WTC11 (cell line): ENCODE data around the gene GPR18. TPM values are rescaled to one million over a fixed set of nuclear protein-coding genes. Genes with fewer than 3 reads are reported as not detected.

Experiments
- ATAC-seq: fragments of 200-7000 bp; cut with Tn5 transposase; 2 replicates; pipeline ENCODE4 v1.10.0; 2021; ENCODE audit warnings: mild to moderate bottlenecking, moderate library complexity
- CTCF ChIA-PET: fragments of 300-600 bp; sonication (Branson Sonifier 250); formaldehyde crosslinking; loops from one replicate; lab custom pipeline; 2021; ENCODE audit warnings: antibody characterized with exemption; lab: Charles Lee
- POLR2A ChIA-PET: fragments of 350-600 bp; sonication (Branson Sonifier 250); formaldehyde crosslinking; loops from one replicate; lab custom pipeline; 2021; ENCODE audit warnings: antibody characterized with exemption; lab: Charles Lee
- DNase-seq: peaks from one replicate; pipeline ENCODE4 v3.0.0; 2021; ENCODE audit warnings: low spot score
- H3K27ac Mint-ChIP-seq: 2 replicates; pipeline ENCODE4 v1.8.0; 2021; ENCODE audit warnings: mixed read lengths
- H3K27me3 Mint-ChIP-seq: 2 replicates; pipeline ENCODE4 v1.8.0; 2021; ENCODE audit warnings: low read depth, mild to moderate bottlenecking, moderate library complexity, mixed read lengths
- H3K36me3 Mint-ChIP-seq: 2 replicates; pipeline ENCODE4 v1.8.0; 2021; ENCODE audit warnings: mixed read lengths
- H3K4me1 Mint-ChIP-seq: 2 replicates; pipeline ENCODE4 v1.8.0; 2022; ENCODE audit warnings: mixed read lengths
- H3K4me3 Mint-ChIP-seq: 2 replicates; pipeline ENCODE4 v1.8.0; 2021; ENCODE audit warnings: mild to moderate bottlenecking, moderate library complexity, mixed read lengths
- H3K9me3 Mint-ChIP-seq: 2 replicates; pipeline ENCODE4 v1.8.0; 2021; ENCODE audit warnings: mixed read lengths
- AR ChIP-seq: fragments of 250-450 bp; sonication (Bioruptor Pico); IDR thresholded peaks from 2 replicates; pipeline ENCODE4 v1.9.0; 2021; ENCODE audit warnings: mild to moderate bottlenecking
- CBFB ChIP-seq: sonication (generic); formaldehyde crosslinking; IDR thresholded peaks from 2 replicates; pipeline ENCODE4 v1.8.1; 2022; ENCODE audit warnings: mild to moderate bottlenecking, low read depth, missing genetic modification reagents
- CTCF ChIP-seq: fragments of 200-600 bp; IDR thresholded peaks from 2 replicates; pipeline ENCODE4 v1.8.0; 2022; ENCODE audit warnings: antibody characterized with exemption
- FOXP1 ChIP-seq: sonication (generic); formaldehyde crosslinking; IDR thresholded peaks from 2 replicates; pipeline ENCODE4 v1.8.0; 2022; ENCODE audit warnings: missing genetic modification reagents, mild to moderate bottlenecking, moderate library complexity, borderline replicate concordance
- HMGA2 ChIP-seq: fragments of 250-450 bp; sonication (Bioruptor Pico); IDR thresholded peaks from 2 replicates; pipeline ENCODE4 v1.4.0; 2021; ENCODE audit warnings: mild to moderate bottlenecking, moderate library complexity
- IRF1 ChIP-seq: sonication (generic); formaldehyde crosslinking; IDR thresholded peaks from 2 replicates; pipeline ENCODE4 v1.8.0; 2023; ENCODE audit warnings: missing genetic modification reagents
- KAT7 ChIP-seq: sonication (generic); formaldehyde crosslinking; IDR thresholded peaks from 2 replicates; pipeline ENCODE4 v1.8.1; 2023; ENCODE audit warnings: missing genetic modification reagents, mild to moderate bottlenecking, borderline replicate concordance
- MLX ChIP-seq: sonication (generic); formaldehyde crosslinking; IDR thresholded peaks from 2 replicates; pipeline ENCODE4 v1.8.1; 2023; ENCODE audit warnings: mild to moderate bottlenecking, missing genetic modification reagents, moderate library complexity
- SMAD3 ChIP-seq: sonication (generic); formaldehyde crosslinking; IDR thresholded peaks from 2 replicates; pipeline ENCODE4 v1.8.0; 2022; ENCODE audit warnings: missing genetic modification reagents, mild to moderate bottlenecking, borderline replicate concordance
- SOX15 ChIP-seq: fragments of 250-450 bp; sonication (Bioruptor Pico); IDR thresholded peaks from 2 replicates; pipeline ENCODE4 v1.9.0; 2021; ENCODE audit warnings: mild to moderate bottlenecking
- SP1 ChIP-seq: sonication (generic); formaldehyde crosslinking; conservative IDR thresholded peaks from 2 replicates; pipeline ENCODE4 v1.8.1; 2022; ENCODE audit warnings: missing genetic modification reagents
- TEAD4 ChIP-seq: sonication (generic); formaldehyde crosslinking; IDR thresholded peaks from 2 replicates; pipeline ENCODE4 v1.8.0; 2022; ENCODE audit warnings: mild to moderate bottlenecking, missing genetic modification reagents
- ZNF281 ChIP-seq: sonication (generic); formaldehyde crosslinking; IDR thresholded peaks from 2 replicates; pipeline ENCODE4 v1.8.0; 2023; ENCODE audit warnings: mild to moderate bottlenecking, missing genetic modification reagents
- ZNF416 ChIP-seq: fragments of 250-450 bp; sonication (Bioruptor Pico); IDR thresholded peaks from 2 replicates; pipeline ENCODE4 v1.9.0; 2021; ENCODE audit warnings: mild to moderate bottlenecking, inconsistent platforms
- ZNF423 ChIP-seq: fragments of 250-450 bp; sonication (Bioruptor Pico); IDR thresholded peaks from 2 replicates; pipeline ENCODE4 v2.1.2; 2022; ENCODE audit warnings: mild to moderate bottlenecking, moderate library complexity
- total RNA-seq: library from RNA; stranded (reverse); gene quantifications from 3 replicates; pipeline ENCODE4 v1.2.3, GENCODE V29; 2021
- TF ChIP-seq, protein P1 (sequence below): sonication (generic); formaldehyde crosslinking; IDR thresholded peaks from 2 replicates; pipeline ENCODE4 v1.8.0; 2022; ENCODE audit warnings: missing genetic modification reagents

Gene GPR18
- total RNA-seq, 1 experiment from 2014 or later: 0.09 TPM

DNA sequence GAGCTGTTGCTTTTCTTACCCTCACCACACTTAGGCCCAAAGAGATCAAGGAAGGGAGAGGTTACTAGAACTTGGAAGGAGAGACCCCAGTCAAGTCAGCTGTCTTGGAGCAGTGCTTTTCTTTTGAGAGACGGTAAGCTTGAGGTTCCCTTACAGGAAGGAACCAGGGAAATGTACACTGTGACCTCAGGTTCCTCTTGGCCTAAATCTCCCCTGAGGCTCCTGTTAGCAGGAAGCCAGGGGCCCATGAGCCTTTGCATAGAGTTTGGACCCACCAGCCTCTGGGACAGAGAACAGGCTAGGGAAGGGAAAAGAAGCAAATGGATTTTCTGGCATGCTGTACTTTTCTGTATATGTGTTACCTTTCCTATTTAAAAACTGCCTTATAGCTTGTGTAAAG lies 5.9 kb upstream of the GPR18 start:
- Mint-ChIP-seq H3K36me3 (no peaks in the 10 kb centered on the region), H3K9me3 (no peaks in the 10 kb centered on the region), H3K4me3 (no peak overlapping the region), H3K27me3 (no peaks in the 10 kb centered on the region), H3K27ac (peak overlapping the region; percentile 73; the same call in 1 of the 2 replicates), H3K4me1 (peaks cover 12% of the 10 kb centered on the region)
- ChIA-PET CTCF (interaction anchor here (0.9 to 3.1 kb wide), 4 partner anchors 49 to 128 kb away, joined by 3 to 17 read pairs (median 8); partner anchors contain the start of gene UBAC2), POLR2A (interaction anchor here (0.9 kb wide), 1 partner anchor 87 kb away, joined by 3 read pairs; no protein-coding TSS in a partner anchor)
- DNase-seq (no peak), ATAC-seq (no peak)
- no peak for TF ChIP-seq ZNF281 (CRISPR knock-in tag)
- no peak for TF ChIP-seq SP1 (CRISPR knock-in tag)
- TF ChIP-seq SMAD3 (CRISPR knock-in tag): no peak
- TF ChIP-seq CBFB (CRISPR knock-in tag): no peak
- no peak for TF ChIP-seq AR (CRISPR knock-in tag)
- TF ChIP-seq, protein P1, sequence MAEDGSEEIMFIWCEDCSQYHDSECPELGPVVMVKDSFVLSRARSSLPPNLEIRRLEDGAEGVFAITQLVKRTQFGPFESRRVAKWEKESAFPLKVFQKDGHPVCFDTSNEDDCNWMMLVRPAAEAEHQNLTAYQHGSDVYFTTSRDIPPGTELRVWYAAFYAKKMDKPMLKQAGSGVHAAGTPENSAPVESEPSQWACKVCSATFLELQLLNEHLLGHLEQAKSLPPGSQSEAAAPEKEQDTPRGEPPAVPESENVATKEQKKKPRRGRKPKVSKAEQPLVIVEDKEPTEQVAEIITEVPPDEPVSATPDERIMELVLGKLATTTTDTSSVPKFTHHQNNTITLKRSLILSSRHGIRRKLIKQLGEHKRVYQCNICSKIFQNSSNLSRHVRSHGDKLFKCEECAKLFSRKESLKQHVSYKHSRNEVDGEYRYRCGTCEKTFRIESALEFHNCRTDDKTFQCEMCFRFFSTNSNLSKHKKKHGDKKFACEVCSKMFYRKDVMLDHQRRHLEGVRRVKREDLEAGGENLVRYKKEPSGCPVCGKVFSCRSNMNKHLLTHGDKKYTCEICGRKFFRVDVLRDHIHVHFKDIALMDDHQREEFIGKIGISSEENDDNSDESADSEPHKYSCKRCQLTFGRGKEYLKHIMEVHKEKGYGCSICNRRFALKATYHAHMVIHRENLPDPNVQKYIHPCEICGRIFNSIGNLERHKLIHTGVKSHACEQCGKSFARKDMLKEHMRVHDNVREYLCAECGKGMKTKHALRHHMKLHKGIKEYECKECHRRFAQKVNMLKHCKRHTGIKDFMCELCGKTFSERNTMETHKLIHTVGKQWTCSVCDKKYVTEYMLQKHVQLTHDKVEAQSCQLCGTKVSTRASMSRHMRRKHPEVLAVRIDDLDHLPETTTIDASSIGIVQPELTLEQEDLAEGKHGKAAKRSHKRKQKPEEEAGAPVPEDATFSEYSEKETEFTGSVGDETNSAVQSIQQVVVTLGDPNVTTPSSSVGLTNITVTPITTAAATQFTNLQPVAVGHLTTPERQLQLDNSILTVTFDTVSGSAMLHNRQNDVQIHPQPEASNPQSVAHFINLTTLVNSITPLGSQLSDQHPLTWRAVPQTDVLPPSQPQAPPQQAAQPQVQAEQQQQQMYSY (CRISPR knock-in tag): no peak
- TF ChIP-seq HMGA2 (CRISPR knock-in tag): no peak
- no peak for TF ChIP-seq ZNF423
- TF ChIP-seq MLX (CRISPR knock-in tag): no peak
- no peak for TF ChIP-seq ZNF416 (CRISPR knock-in tag)
- TF ChIP-seq SOX15 (CRISPR knock-in tag): no peak
- TF ChIP-seq IRF1 (CRISPR knock-in tag): no peak
- TF ChIP-seq KAT7: no peak
- TF ChIP-seq CTCF: no peak
- TF ChIP-seq TEAD4 (CRISPR knock-in tag): no peak
- no peak for TF ChIP-seq FOXP1 (CRISPR knock-in tag)
